GM06990 (cell line): ENCODE measurements around the gene CDHR2.
A peak's percentile ranks its signal among the peaks of the same experiment; 100 is the strongest.
"Not testable (repeated sequence)": the region's sequence is repeated elsewhere in the genome, so short reads cannot be mapped to it uniquely, and the experiment has no call there.

Experiments used
- DNase-seq: peaks from one replicate; pipeline ENCODE4 v3.0.0-alpha.2; 2011; ENCODE audit not compliant: insufficient read length; ENCODE audit errors: extremely low read depth
- H3K27me3 ChIP-seq: replicated peaks from 2 replicates; pipeline ENCODE4 v1.6.0; 2011; ENCODE audit warnings: low read length; ENCODE audit not compliant: control insufficient read depth, insufficient read depth
- H3K36me3 ChIP-seq: 2 replicates; pipeline ENCODE4 v1.5.1; 2011; ENCODE audit warnings: low read length; ENCODE audit not compliant: control insufficient read depth, insufficient read depth
- H3K4me3 ChIP-seq: replicated peaks from 2 replicates; pipeline ENCODE4 v1.5.1; 2011; ENCODE audit warnings: low read depth, mild to moderate bottlenecking, control low read depth, low read length
- TF ChIP-seq, protein P1 (sequence below): IDR thresholded peaks from 2 replicates; pipeline ENCODE4 v1.5.1; 2011; ENCODE audit warnings: low read length, control low read depth, mild to moderate bottlenecking, inconsistent platforms; ENCODE audit not compliant: insufficient read depth, poor library complexity, severe bottlenecking

CDHR2 gene

DNA sequence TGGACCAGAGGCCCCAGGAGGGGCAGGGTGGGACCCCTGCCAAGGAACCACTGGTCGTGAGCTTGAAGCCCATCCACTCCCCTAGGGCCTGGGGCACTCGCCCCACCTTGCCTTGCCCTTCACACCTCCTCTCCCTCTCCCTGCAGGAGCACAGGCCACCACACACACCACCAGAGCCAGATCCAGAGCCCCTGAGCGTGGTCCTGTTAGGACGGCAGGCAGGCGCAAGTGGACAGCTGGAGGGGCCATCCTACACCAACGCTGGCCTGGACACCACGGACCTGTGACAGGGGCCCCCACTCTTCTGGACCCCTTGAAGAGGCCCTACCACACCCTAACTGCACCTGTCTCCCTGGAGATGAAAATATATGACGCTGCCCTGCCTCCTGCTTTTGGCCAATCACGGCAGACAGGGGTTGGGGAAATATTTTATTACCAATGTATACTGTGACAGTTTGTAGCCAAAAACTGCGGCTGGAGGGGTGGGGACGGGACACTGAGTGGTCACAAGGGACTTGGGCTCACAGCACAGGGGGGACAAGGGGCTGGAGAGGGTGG is 46.3 kb downstream of the CDHR2 start:
- H3K27me3 ChIP-seq, result no peaks in the 10 kb centered on the region; the same call in 1 of the 2 replicates
- H3K4me3 ChIP-seq, result no peak overlapping the region
- TF ChIP-seq, protein P1, sequence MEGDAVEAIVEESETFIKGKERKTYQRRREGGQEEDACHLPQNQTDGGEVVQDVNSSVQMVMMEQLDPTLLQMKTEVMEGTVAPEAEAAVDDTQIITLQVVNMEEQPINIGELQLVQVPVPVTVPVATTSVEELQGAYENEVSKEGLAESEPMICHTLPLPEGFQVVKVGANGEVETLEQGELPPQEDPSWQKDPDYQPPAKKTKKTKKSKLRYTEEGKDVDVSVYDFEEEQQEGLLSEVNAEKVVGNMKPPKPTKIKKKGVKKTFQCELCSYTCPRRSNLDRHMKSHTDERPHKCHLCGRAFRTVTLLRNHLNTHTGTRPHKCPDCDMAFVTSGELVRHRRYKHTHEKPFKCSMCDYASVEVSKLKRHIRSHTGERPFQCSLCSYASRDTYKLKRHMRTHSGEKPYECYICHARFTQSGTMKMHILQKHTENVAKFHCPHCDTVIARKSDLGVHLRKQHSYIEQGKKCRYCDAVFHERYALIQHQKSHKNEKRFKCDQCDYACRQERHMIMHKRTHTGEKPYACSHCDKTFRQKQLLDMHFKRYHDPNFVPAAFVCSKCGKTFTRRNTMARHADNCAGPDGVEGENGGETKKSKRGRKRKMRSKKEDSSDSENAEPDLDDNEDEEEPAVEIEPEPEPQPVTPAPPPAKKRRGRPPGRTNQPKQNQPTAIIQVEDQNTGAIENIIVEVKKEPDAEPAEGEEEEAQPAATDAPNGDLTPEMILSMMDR, result no peak

DNA sequence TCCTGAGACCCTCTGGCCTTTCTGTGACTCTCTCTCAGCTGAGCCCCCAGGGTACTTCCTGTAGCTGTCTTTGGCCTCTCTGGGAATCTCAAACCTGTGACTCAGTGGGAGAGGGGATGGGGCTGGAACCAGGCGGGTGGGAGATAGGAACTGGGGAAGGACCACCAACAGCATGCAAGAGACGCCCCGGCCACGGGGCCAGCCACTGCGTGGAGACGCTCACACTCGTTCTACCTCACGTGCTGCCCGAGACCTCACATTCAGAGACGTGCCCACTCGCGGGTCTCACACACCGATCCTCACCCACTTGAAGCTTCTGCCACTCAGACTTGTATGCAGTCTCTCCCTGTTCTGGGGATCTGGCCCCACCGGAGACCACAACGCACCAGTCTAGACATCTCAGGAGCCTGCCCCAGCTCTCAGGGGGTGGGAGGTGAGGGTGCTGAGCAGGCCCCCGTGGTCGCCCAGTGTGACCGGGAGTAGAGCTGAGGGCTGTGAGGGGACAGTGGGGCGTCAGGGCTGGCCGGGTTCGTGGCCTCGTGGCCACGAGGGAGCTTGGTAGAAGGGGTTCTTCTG is 47.0 kb downstream of the CDHR2 start:
- Histone ChIP-seq H3K36me3 (no peaks in the 10 kb centered on the region), H3K27me3 (no peaks in the 10 kb centered on the region; the same call in 1 of the 2 replicates), H3K4me3 (no peak overlapping the region)
- no peak for DNase-seq
- TF ChIP-seq, protein P1, result no peak

More for the DNA sequence above, 46.3 kb downstream of the CDHR2 start:
- no peak for DNase-seq
- H3K36me3 ChIP-seq, result no peaks in the 10 kb centered on the region

DNA sequence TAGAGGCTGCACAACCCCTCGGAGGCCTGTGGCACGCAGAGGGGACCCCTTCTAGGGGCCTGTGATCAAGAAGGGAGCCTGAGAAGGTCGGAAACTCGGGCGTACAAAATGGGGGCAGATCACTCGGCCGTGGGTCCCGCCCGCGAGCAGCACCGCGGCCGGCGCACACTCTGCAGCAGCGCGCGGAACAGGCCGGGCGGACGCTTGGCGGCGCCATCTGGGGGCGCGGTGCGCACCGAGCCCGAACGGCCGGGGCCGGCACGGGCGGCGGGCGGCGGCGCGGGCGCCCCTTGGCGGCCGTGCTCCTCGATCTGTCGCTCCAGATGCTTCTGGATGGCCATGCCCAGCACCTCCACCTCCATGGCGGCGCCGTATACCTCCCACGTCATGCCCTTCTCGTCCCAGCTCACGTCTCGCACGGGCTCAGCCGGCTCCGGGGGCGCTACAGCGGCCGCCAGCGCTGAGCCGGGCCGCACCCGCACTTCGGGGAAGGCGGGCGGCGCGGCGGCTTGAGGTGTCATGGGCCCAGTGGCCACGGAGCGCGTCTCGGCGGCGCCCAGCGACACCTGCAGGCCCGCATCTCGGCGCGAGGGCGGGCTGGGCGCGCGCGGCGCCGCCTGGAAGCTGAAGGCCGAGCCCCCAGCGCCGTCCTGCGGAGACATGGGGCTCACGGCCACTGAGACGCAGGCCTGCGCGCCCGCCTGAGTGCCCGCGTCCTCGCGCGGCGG is 47.7 kb downstream of the CDHR2 start:
- TF ChIP-seq, protein P1, result no peak
- DNase-seq, result peak; percentile 66
- Histone ChIP-seq H3K36me3 (no peaks in the 10 kb centered on the region), H3K27me3 (no peaks in the 10 kb centered on the region; the same call in 1 of the 2 replicates), H3K4me3 (no peak overlapping the region)

DNA sequence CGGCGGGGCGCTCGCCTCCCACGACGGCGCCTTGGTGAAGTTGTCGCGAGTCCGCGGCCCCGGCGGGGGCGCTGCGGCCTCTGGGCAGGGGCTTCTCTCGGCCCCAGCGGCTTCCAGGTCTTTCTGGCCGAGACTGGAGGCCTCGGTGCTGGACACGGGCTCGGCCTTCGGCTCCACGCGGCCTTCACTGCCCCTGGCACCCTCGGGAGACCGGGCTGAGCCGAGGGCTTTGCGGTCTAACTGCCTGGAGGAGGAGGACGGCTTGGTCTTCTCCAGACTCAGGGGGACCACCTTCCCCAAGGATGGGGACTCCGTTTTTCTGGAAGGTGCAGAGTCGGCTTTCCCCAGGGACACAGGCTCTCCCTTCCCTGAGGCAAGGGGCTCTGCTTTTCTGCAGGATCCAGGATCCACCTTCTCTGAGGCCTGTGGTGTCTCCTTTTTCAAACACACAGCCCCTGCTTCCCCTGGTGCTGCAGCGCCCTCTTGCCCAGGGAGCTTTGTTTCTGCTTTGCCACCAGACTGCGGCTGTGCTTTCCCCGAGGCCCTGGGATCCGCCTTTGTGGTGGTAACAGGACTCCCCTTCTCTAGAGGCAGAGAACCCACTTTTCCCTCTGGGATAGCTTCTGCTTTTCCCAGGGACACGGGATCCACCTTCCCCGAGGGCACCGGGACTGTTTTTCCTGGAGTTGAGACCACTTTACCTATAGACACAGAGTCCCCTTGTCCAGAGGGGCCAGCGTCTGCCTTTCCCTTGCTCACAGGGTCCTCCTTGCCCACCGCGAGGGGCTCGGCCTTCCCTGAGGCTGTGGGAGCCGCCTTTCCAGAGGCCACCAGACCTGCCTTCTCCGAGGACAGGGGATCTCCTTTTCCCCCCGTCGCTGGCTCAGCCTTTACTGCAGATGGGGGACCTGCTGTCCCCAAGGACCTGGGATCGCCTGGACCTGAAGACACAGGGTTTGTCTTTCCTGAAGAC is 48.6 kb downstream of the CDHR2 start:
- DNase-seq, result no peak
- Histone ChIP-seq H3K4me3 (no peak overlapping the region), H3K36me3 (no peaks in the 10 kb centered on the region), H3K27me3 (no peaks in the 10 kb centered on the region; the same call in 1 of the 2 replicates)
- TF ChIP-seq, protein P1, result no peak

DNA sequence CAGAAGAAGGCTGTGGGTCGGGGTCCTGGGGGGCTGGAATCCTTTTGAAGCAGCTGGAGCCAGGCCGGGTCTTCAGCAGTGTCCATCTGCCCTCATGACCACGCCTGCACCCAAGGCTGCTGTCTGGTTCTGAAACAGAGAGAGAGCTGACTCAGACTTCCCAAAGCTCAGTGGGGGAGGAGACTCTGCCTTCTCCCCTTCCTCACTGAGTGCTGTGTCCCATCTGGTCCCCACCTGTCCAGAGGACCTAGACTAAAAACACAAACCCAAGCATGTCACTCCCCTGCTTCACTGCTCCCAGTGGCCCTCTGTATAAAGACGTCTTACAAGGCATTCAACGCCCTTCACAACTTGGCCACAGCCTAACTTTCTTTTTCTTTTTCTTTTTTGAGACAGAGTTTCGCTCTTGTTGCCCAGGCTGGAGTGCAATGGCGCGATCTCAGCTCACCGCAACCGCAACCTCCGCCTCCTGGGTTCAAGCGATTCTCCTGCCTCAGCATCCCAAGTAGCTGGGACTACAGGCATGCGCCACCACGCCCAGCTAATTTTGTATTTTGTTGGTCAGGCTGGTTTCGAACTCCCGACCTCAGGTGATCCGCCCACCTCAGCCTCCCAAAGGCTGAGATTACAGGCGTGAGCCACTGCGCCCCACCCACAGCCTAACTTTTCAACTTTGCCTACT is 50.7 kb downstream of the CDHR2 start:
- DNase-seq, H3K27me3 ChIP-seq, H3K36me3 ChIP-seq, H3K4me3 ChIP-seq: not testable (repeated sequence)
